ENCODE measurements around the gene RBBP8NL. TPM values are rescaled to one million over a fixed set of nuclear protein-coding genes. Genes with fewer than 3 reads are reported as not detected.

RBBP8NL gene
- total and polyA plus RNA-seq, 4 donors, result not detected

- Histone ChIP-seq H3K4me3 (ENCODE audit: low read depth, low read length) (no peak overlapping the region), H3K36me3 (ENCODE audit: control insufficient read depth, insufficient read depth, low read length) (peaks cover 9% of the 10 kb centered on the region), H3K27me3 (ENCODE audit: control insufficient read depth, insufficient read depth, low read length) (no peaks in the 10 kb centered on the region), H3K9me3 (ENCODE audit: control insufficient read depth, insufficient read depth, low read length) (no peaks in the 10 kb centered on the region), H3K27ac (ENCODE audit: low read depth, low read length) (no peak overlapping the region), H3K4me1 (ENCODE audit: control insufficient read depth, insufficient read depth, low read length) (peaks cover 42% of the 10 kb centered on the region)
- WGBS (ENCODE audit: insufficient coverage), result 7% methylated on average over 29 of the region's 30 CpGs
- peak in 4 of 6 donors; percentile 37 to 85 (median 54) for DNase-seq (ENCODE audit: low read depth in 4 of 6, low spot score in 6 of 6)
These were observed 17.2 kb downstream of the RBBP8NL start for GRCh38 chr20:62409931-62410745.

DNA sequence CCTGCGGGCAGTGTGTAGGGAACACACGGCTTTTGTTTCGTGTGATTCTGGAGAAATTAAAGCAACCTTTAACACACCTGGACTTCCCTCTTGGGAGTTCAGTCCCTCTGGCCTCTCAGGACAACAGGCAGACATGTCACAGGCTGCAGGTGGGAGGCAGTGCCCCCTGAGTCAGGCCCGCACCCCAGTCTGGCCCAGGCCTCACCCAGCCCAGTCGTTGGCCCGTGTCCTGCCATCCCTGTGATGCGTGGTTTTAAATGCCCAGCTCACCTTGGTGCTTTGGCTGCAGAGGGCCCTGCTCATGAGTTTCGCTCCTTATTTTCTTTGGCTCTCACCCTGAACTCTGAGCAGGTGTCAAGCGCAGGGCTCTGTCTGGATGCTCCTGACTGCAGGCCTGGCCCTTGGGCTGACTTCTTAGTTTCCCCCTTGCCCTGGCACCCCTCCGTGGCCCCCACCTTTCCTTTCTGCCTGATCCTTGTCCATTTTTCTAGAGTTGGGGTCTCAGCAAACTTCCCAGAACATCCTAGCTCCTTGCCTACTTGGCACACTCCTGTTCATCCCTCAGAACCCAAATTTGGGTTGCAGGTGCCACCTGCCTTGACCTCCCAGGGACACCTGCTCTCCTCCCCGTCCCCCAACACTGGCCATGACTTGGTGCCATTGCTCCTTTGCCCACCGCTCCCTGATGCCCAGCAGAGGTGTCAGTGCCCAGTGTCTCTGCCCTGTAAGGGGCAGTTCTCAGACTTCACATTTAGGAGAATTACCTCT is 18.1 kb downstream of the RBBP8NL start:
- H3K9me3 ChIP-seq (ENCODE audit: control insufficient read depth, insufficient read depth, low read length), result no peaks in the 10 kb centered on the region
- H3K36me3 ChIP-seq (ENCODE audit: control insufficient read depth, insufficient read depth, low read length), result peaks cover 18% of the 10 kb centered on the region
- H3K4me3 ChIP-seq (ENCODE audit: low read depth, low read length), result no peak overlapping the region
- no peaks in the 10 kb centered on the region for H3K27me3 ChIP-seq (ENCODE audit: control insufficient read depth, insufficient read depth, low read length)
- no peak for DNase-seq (ENCODE audit: low read depth in 4 of 6, low spot score in 6 of 6)
- no peak overlapping the region for H3K27ac ChIP-seq (ENCODE audit: low read depth, low read length)
- peaks cover 51% of the 10 kb centered on the region for H3K4me1 ChIP-seq (ENCODE audit: control insufficient read depth, insufficient read depth, low read length)
- 90% methylated on average over 12 of the region's 12 CpGs for WGBS (ENCODE audit: insufficient coverage)

- H3K36me3 ChIP-seq (ENCODE audit: control insufficient read depth, insufficient read depth, low read length), result peaks cover 23% of the 10 kb centered on the region
- no peaks in the 10 kb centered on the region for H3K27me3 ChIP-seq (ENCODE audit: control insufficient read depth, insufficient read depth, low read length)
- H3K9me3 ChIP-seq (ENCODE audit: control insufficient read depth, insufficient read depth, low read length), result no peaks in the 10 kb centered on the region
- H3K4me3 ChIP-seq (ENCODE audit: low read depth, low read length), result no peak overlapping the region
- peaks cover 52% of the 10 kb centered on the region for H3K4me1 ChIP-seq (ENCODE audit: control insufficient read depth, insufficient read depth, low read length)
- H3K27ac ChIP-seq (ENCODE audit: low read depth, low read length), result no peak overlapping the region
- WGBS (ENCODE audit: insufficient coverage), result 72% methylated on average over 9 of the region's 12 CpGs
- no peak for DNase-seq (ENCODE audit: low read depth in 4 of 6, low spot score in 6 of 6)
These were observed 18.7 kb downstream of the RBBP8NL start for GRCh38 chr20:62408640-62409039.

DNA sequence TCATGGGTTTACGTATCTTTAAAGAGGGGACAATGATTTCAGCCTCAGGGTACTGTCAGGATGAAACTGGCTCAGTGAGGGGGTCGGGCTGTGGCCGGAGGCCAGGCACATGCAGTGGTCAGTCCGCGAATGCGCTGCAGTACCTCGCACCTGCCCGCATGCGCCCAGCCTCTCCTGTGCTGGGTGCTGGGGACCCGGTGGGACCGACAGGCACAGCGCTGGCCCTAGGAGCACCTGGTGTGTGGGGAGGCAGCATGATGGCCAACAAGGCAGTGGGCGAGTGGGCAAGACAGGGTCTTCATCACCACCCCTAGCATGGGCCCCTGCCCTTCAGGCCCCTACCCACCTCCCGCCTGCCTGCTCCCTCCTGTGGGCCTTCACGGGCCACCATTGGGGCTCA is 19.3 kb downstream of the RBBP8NL start:
- Histone ChIP-seq H3K36me3 (ENCODE audit: control insufficient read depth, insufficient read depth, low read length) (peaks cover 29% of the 10 kb centered on the region), H3K27ac (ENCODE audit: low read depth, low read length) (no peak overlapping the region), H3K4me1 (ENCODE audit: control insufficient read depth, insufficient read depth, low read length) (peaks cover 52% of the 10 kb centered on the region), H3K27me3 (ENCODE audit: control insufficient read depth, insufficient read depth, low read length) (no peaks in the 10 kb centered on the region), H3K4me3 (ENCODE audit: low read depth, low read length) (no peak overlapping the region), H3K9me3 (ENCODE audit: control insufficient read depth, insufficient read depth, low read length) (no peaks in the 10 kb centered on the region)
- no peak for DNase-seq (ENCODE audit: low read depth in 4 of 6, low spot score in 6 of 6)
- 92% methylated on average over 15 of the region's 15 CpGs for WGBS (ENCODE audit: insufficient coverage)

DNA sequence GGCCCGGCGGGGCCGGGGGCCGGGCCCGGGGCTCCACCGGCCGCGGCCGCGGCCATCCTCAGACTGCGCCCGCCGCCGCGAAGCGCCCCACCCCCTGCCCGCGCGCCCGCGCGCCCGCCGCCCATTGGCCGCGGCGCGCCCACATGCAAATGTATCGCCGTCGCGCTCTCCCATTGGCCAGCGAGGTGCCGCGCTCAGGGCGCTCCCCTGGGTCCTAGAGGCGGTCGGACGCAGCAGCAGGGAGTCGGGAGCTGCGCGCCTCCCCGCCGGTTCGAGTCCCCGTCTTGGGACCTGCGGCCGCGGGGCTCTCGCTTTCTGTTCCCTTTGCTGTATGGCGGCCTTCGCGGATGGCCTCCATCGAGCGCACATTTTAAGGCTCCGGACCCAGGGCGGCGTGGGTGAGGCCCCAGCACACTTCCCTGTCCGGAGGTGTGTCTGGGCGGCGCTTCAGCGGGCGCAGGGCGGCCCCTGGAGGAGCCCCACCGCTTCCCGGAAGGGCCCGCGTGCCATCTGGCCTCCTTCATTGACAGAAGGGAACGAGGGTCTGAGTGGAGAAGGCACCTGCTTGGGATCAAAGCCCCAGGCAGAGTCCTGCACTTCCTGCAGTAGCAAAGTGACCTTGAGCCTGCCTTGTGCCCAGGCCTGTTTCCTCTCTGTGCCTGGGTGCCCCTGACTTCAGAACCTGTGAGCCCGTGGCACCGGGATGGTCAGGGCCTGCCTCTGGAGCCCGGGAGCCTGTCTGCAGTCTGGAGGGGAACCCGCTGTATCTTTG is 19.9 kb downstream of the RBBP8NL start, which contains the start of gene CABLES2:
Gene CABLES2, minus strand, starts transcription at position 65 of the 772 bp plus-strand sequence. Its CDS starts 9 bp downstream, at position 56.
- H3K36me3 ChIP-seq (ENCODE audit: control insufficient read depth, insufficient read depth, low read length), result peaks cover 35% of the 10 kb centered on the region
- peaks cover 52% of the 10 kb centered on the region for H3K4me1 ChIP-seq (ENCODE audit: control insufficient read depth, insufficient read depth, low read length)
- 5% methylated on average over 73 of the region's 73 CpGs for WGBS (ENCODE audit: insufficient coverage)
- no peaks in the 10 kb centered on the region for H3K9me3 ChIP-seq (ENCODE audit: control insufficient read depth, insufficient read depth, low read length)
- no peak within 1 kb of the TSS for H3K27ac ChIP-seq (ENCODE audit: low read depth, low read length)
- DNase-seq (ENCODE audit: low read depth in 4 of 6, low spot score in 6 of 6), result peak in 5 of 6 donors; percentile 81 to 98 (median 88)
- peak within 1 kb of the TSS; percentile 41 for H3K4me3 ChIP-seq (ENCODE audit: low read depth, low read length)
- no peaks in the 10 kb centered on the region for H3K27me3 ChIP-seq (ENCODE audit: control insufficient read depth, insufficient read depth, low read length)

DNA sequence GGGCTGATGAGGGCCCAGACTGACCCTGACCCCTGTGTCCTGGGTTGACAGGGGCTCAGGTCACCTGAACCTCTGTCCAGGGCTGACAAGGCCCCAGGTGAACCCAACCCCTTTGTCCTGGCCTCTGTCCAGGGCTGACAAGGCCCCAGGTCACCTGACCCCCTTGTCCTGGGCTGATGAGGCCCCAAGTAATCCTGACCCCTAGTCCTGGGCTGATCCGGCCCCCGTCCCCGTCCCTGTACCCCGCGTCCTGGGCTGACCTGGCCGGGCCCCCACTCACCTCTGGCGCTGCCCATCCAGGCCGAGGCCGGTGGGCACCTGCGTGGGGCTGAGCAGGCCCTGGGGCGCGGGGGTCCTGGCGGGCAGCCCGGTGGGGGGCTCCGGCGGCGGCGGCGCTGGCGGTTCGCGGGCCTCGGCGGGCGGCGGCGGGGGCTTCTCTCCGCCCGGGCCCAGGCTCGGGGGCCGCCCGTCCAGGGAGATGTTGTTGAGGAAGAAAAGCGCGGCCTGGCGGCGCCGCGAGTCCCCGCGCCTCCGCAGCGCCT is 20.6 kb downstream of the RBBP8NL start:
- Histone ChIP-seq H3K4me1 (ENCODE audit: control insufficient read depth, insufficient read depth, low read length) (peaks cover 52% of the 10 kb centered on the region), H3K4me3 (ENCODE audit: low read depth, low read length) (peak overlapping the region; percentile 39), H3K27me3 (ENCODE audit: control insufficient read depth, insufficient read depth, low read length) (no peaks in the 10 kb centered on the region), H3K9me3 (ENCODE audit: control insufficient read depth, insufficient read depth, low read length) (no peaks in the 10 kb centered on the region), H3K27ac (ENCODE audit: low read depth, low read length) (no peak overlapping the region), H3K36me3 (ENCODE audit: control insufficient read depth, insufficient read depth, low read length) (peaks cover 42% of the 10 kb centered on the region)
- WGBS (ENCODE audit: insufficient coverage), result under 1% methylated on average over 42 of the region's 42 CpGs
- DNase-seq (ENCODE audit: low read depth in 4 of 6, low spot score in 6 of 6), result peak in 1 of 6 donors; percentile 21

GRCh38 chr20:62405981-62406513 is 21.3 kb downstream of the RBBP8NL start:
- H3K27ac ChIP-seq (ENCODE audit: low read depth, low read length), result no peak overlapping the region
- H3K27me3 ChIP-seq (ENCODE audit: control insufficient read depth, insufficient read depth, low read length), result no peaks in the 10 kb centered on the region
- H3K4me1 ChIP-seq (ENCODE audit: control insufficient read depth, insufficient read depth, low read length), result peaks cover 52% of the 10 kb centered on the region
- 67% methylated on average over 8 of the region's 10 CpGs for WGBS (ENCODE audit: insufficient coverage)
- no peaks in the 10 kb centered on the region for H3K9me3 ChIP-seq (ENCODE audit: control insufficient read depth, insufficient read depth, low read length)
- H3K36me3 ChIP-seq (ENCODE audit: control insufficient read depth, insufficient read depth, low read length), result peaks cover 49% of the 10 kb centered on the region
- DNase-seq (ENCODE audit: low read depth in 4 of 6, low spot score in 6 of 6), result no peak
- H3K4me3 ChIP-seq (ENCODE audit: low read depth, low read length), result peak overlapping the region; percentile 39

- H3K27me3 ChIP-seq (ENCODE audit: control insufficient read depth, insufficient read depth, low read length), result no peaks in the 10 kb centered on the region
- WGBS (ENCODE audit: insufficient coverage), result 66% methylated on average over 23 of the region's 23 CpGs
- H3K4me3 ChIP-seq (ENCODE audit: low read depth, low read length), result no peak overlapping the region
- H3K27ac ChIP-seq (ENCODE audit: low read depth, low read length), result no peak overlapping the region
- H3K9me3 ChIP-seq (ENCODE audit: control insufficient read depth, insufficient read depth, low read length), result no peaks in the 10 kb centered on the region
- peaks cover 56% of the 10 kb centered on the region for H3K36me3 ChIP-seq (ENCODE audit: control insufficient read depth, insufficient read depth, low read length)
- DNase-seq (ENCODE audit: low read depth in 4 of 6, low spot score in 6 of 6), result peak in 2 of 6 donors; percentile 47 to 51
- peaks cover 47% of the 10 kb centered on the region for H3K4me1 ChIP-seq (ENCODE audit: control insufficient read depth, insufficient read depth, low read length)
These were observed 22.0 kb downstream of the RBBP8NL start for GRCh38 chr20:62405108-62405980.
